SK-N-SH (cell line): Measurements from ENCODE around the gene HSPBP1. TPM values are rescaled to one million over a fixed set of nuclear protein-coding genes. Genes with fewer than 3 reads are reported as not detected.

Source experiments
- CTCF ChIA-PET: fragments of 300-600, 350-600 bp; formaldehyde crosslinking; extraction: SDS; loops from one replicate; lab custom pipeline; 2021; lab: Yijun Ruan, JAX
- POLR2A ChIA-PET: fragments of 350-600 bp; sonication (Branson Sonifier 250); formaldehyde crosslinking; extraction: SDS; loops from one replicate; lab custom pipeline; 2020; ENCODE audit warnings: antibody characterized with exemption, inconsistent platforms; lab: Yijun Ruan, JAX
- DNase-seq: peaks from one replicate; pipeline ENCODE4 v3.0.0; 2012
- H2AFZ ChIP-seq: fragments of 200-600 bp; sonication (generic); 2 replicates; pipeline ENCODE4 v1.8.1; 2016; ENCODE audit warnings: antibody characterized with exemption, mild to moderate bottlenecking, low read depth
- H3F3A ChIP-seq: fragments of 200-600 bp; sonication (generic); replicated peaks from 2 replicates; pipeline ENCODE3; 2016; ENCODE audit warnings: antibody characterized with exemption, mild to moderate bottlenecking; ENCODE audit not compliant: insufficient read depth
- H3K27ac ChIP-seq, 2 experiments: fragments of 200-500 bp in 1 of 2; fragments of 200-600 bp in 1 of 2; sonication (Bioruptor generic) in 1 of 2; sonication (generic), shearing (Covaris generic) in 1 of 2; 2 replicates each; pipeline versions ENCODE4 v1.5.1 to v1.6.1; 2014 to 2016; ENCODE audit warnings: low read depth in 2 of 2, inconsistent platforms in 1 of 2, low read length in 1 of 2, mild to moderate bottlenecking in 1 of 2, mixed read lengths in 1 of 2
- H3K27me3 ChIP-seq: fragments of 200-600 bp; sonication (generic), shearing (Covaris generic); 2 replicates; pipeline ENCODE4 v1.6.1; 2016; ENCODE audit warnings: mixed run types; ENCODE audit not compliant: insufficient read depth
- H3K36me3 ChIP-seq, 2 experiments: fragments of 200-500 bp in 1 of 2; fragments of 200-600 bp in 1 of 2; sonication (Bioruptor generic) in 1 of 2; sonication (generic) in 1 of 2; replicated peaks in 1 of 2; 2 replicates each; pipeline versions ENCODE3 to v1.5.1; 2014 to 2016; ENCODE audit warnings: low read length in 1 of 2, mild to moderate bottlenecking in 1 of 2; ENCODE audit not compliant: insufficient read depth in 2 of 2, control insufficient read depth in 1 of 2
- H3K4me1 ChIP-seq, 2 experiments: fragments of 200-500 bp in 1 of 2; fragments of 200-600 bp in 1 of 2; sonication (Bioruptor generic) in 1 of 2; sonication (generic), shearing (Covaris generic) in 1 of 2; 2 replicates each; pipeline versions ENCODE4 v1.5.1 to v1.6.1; 2014 to 2016; ENCODE audit warnings: low read depth in 1 of 2, low read length in 1 of 2, mixed run types in 1 of 2; ENCODE audit not compliant: insufficient read depth in 2 of 2, control insufficient read depth in 1 of 2
- H3K4me2 ChIP-seq: fragments of 200-600 bp; sonication (generic), shearing (Covaris generic); 2 replicates; pipeline ENCODE4 v1.6.1; 2017; ENCODE audit warnings: mixed run types
- H3K4me3 ChIP-seq, 2 experiments: fragments of 200-500 bp in 1 of 2; fragments of 200-600 bp in 1 of 2; sonication (Bioruptor generic) in 1 of 2; sonication (generic), shearing (Covaris generic) in 1 of 2; 2 replicates each; pipeline versions ENCODE4 v1.5.1 to v1.8.1; 2014 to 2016; ENCODE audit warnings: low read depth in 2 of 2, inconsistent platforms in 1 of 2, low read length in 1 of 2, mild to moderate bottlenecking in 1 of 2, mixed read lengths in 1 of 2, moderate library complexity in 1 of 2
- H3K79me2 ChIP-seq: fragments of 200-600 bp; sonication (generic); 2 replicates; pipeline ENCODE4 v1.8.1; 2017; ENCODE audit warnings: mild to moderate bottlenecking; ENCODE audit not compliant: insufficient read depth
- H3K9ac ChIP-seq: fragments of 200-600 bp; sonication (generic); 2 replicates; pipeline ENCODE4 v1.6.1; 2017; ENCODE audit warnings: mixed run types
- H3K9me2 ChIP-seq: fragments of 200-600 bp; sonication (generic); 2 replicates; pipeline ENCODE4 v1.6.1; 2017; ENCODE audit warnings: mixed run types
- H3K9me3 ChIP-seq: fragments of 200-600 bp; sonication (generic); 2 replicates; pipeline ENCODE4 v1.6.1; 2017; ENCODE audit warnings: mixed run types, mild to moderate bottlenecking, moderate library complexity
- H4K20me1 ChIP-seq: fragments of 200-600 bp; sonication (generic); 2 replicates; pipeline ENCODE4 v1.6.1; 2017; ENCODE audit warnings: mild to moderate bottlenecking, mixed run types; ENCODE audit not compliant: insufficient read depth
- ELF1 ChIP-seq: IDR thresholded peaks from 2 replicates; pipeline ENCODE4 v1.4.0; 2012
- EP300 ChIP-seq, 2 experiments: IDR thresholded peaks; 2 replicates each; pipeline versions ENCODE4 v1.4.0 to v1.6.1; 2012; ENCODE audit warnings: borderline replicate concordance in 1 of 2, low read depth in 1 of 2, low read length in 1 of 2
- EZH2phosphoT487 ChIP-seq: fragments of 200-600 bp; sonication (generic); IDR thresholded peaks from 2 replicates; pipeline ENCODE4 v1.6.1; 2017; ENCODE audit warnings: low read depth, mixed run types, mild to moderate bottlenecking, antibody characterized with exemption, moderate library complexity, borderline replicate concordance
- FOXJ3 ChIP-seq: sonication (generic); formaldehyde crosslinking; IDR thresholded peaks from 2 replicates; pipeline ENCODE4 v1.5.1; 2020; ENCODE audit warnings: mild to moderate bottlenecking, missing genetic modification reagents
- FOXM1 ChIP-seq: IDR thresholded peaks from 2 replicates; pipeline ENCODE4 v1.4.0; 2012; ENCODE audit warnings: low read depth, mild to moderate bottlenecking
- GABPA ChIP-seq: IDR thresholded peaks from 2 replicates; pipeline ENCODE4 v1.4.0; 2012; ENCODE audit warnings: low read depth, mild to moderate bottlenecking
- GATA2 ChIP-seq: sonication (generic); formaldehyde crosslinking; IDR thresholded peaks from 2 replicates; pipeline ENCODE4 v1.5.0; 2020; ENCODE audit warnings: mild to moderate bottlenecking, missing genetic modification reagents
- MEF2A ChIP-seq: IDR thresholded peaks from 2 replicates; pipeline ENCODE4 v1.4.0; 2012; ENCODE audit warnings: low read depth, borderline replicate concordance
- NRF1 ChIP-seq: IDR thresholded peaks from 2 replicates; pipeline ENCODE4 v1.6.1; 2012; ENCODE audit warnings: low read depth, mild to moderate bottlenecking, low read length
- RXRA ChIP-seq: IDR thresholded peaks from 2 replicates; pipeline ENCODE4 v1.4.0; 2012; ENCODE audit warnings: low read depth, mild to moderate bottlenecking, borderline replicate concordance
- SMC3 ChIP-seq: IDR thresholded peaks from 2 replicates; pipeline ENCODE4 v1.6.1; 2012; ENCODE audit warnings: low read depth, low read length, improper control_type of control experiment
- ZBTB33 ChIP-seq: IDR thresholded peaks from 2 replicates; pipeline ENCODE4 v1.4.0; 2012; ENCODE audit warnings: low read depth, borderline replicate concordance
- WGBS: methylation state at CpG from one replicate; pipeline ENCODE4 v1.1.6; 2017; ENCODE audit warnings: low lambda C conversion rate; 5-methylcytosine and 5-hydroxymethylcytosine counted together
- polyA plus RNA-seq, 3 experiments: library from polyadenylated mRNA; depleted of rRNA; stranded (reverse); fragments of >200 nt; gene quantifications; 2 replicates each; pipeline ENCODE4 v1.2.3, GENCODE V29; 2012
- TF ChIP-seq, protein P1 (sequence below): fragments of 150-350 bp; IDR thresholded peaks from 2 replicates; pipeline ENCODE4 v1.6.1; 2017; ENCODE audit warnings: antibody characterized with exemption, low read length, low read depth, borderline replicate concordance

HSPBP1 gene
- polyA plus RNA-seq, 1 of the 3 experiments (the other 2 are of a cell fraction), result 55.4 TPM

DNA sequence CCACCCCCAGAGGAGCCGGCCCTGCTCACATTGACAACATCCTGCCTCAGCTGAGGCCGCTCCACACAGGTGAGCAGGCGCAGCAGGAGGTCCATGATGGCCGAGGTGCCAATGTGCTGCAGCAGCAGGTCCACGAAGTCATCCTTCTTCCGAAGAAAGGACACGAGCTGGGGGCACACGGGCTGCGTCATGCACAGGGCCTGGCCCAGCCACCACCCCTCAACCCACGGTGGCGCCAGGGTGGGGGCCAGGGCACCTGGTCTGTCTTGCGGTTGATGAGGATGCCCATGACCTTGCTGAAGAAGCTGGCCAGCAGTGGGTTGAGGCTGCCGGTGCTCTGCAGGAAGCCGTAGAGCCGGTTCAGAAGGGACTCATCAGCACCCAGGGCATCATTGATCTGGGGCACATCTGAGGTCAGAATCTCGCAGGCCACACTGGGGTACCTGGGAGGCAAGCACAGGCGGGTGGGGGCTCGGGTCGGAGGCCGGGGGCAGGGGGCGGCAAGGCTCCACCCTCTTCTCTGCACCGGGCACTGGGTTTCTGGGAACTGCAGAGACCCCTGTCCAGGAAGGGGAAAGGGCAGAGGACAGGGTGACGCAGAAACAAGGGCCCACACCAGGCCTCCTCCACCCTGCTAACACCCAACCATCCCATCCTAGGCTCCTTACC is 34.5 kb downstream of the HSPBP1 start:
- DNase-seq, result no peak
- Histone ChIP-seq H3K36me3 (peaks cover 7 to 35% of the 10 kb centered on the region in 2 experiments), H3K9ac (no peak overlapping the region), H3K4me2 (no peak overlapping the region), H3K27me3 (no peaks in the 10 kb centered on the region), H3K4me3 (no peak overlapping the region), H3K9me2 (no peaks in the 10 kb centered on the region), H3K27ac (no peak overlapping the region), H3K9me3 (no peaks in the 10 kb centered on the region), H3F3A (no peaks in the 10 kb centered on the region), H3K79me2 (peaks cover 34% of the 10 kb centered on the region), H2AFZ (no peak overlapping the region), H4K20me1 (peaks cover 40% of the 10 kb centered on the region), H3K4me1 (peaks cover 0 to 23% of the 10 kb centered on the region in 2 experiments; a peak in 1 of 4 replicates)
- 95% methylated on average over 14 of the region's 23 CpGs for WGBS
- ChIA-PET POLR2A (no interaction called here), CTCF (interaction anchor here (1.8 kb wide), 1 partner anchor 10 kb away, joined by 6 read pairs; no protein-coding TSS in a partner anchor)
- TF ChIP-seq ZBTB33, result no peak

DNA sequence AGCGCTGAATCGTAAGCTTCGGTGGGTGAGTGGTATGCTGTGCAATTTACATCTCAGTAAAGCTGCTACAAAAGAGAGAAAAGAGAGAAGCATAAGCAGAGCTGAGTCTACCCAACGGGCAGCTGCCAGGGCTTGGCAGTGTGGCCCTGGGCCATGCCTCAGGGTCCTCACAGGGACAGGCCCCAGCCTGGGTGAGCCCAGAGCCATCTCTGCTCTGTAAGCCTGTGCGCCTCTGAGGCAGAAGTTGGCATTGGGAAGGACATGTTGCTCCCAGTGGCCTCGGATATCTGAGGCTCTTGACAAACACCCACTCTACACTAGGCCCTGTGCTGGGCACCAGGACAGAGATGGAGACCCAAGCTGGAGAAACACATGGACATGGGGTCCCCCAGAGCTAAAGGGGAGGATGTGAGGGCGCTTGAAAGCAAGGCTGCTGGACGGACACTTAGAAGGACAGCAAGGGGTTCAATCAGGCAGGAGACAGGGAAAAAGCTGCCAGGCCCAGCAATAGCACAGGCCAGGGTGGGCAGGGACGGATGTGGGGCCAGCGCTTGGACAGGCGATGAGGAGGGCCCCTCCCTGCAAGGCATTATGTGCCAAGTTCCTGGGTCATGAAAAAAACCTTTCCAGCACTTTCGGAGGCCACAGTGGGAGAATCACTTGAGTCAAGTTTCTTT is 35.8 kb downstream of the HSPBP1 start:
- WGBS, result 89% methylated on average over 10 of the region's 12 CpGs
- H3K79me2 ChIP-seq, result peaks cover 21% of the 10 kb centered on the region
- H3K4me2 ChIP-seq, result no peak overlapping the region
- H3K27ac ChIP-seq, result no peak overlapping the region
- DNase-seq, result no peak
- H3F3A ChIP-seq, result no peaks in the 10 kb centered on the region
- ChIA-PET CTCF (interaction anchor here (0.7 to 1.8 kb wide), 2 partner anchors 9 to 11 kb away, joined by 3 to 6 read pairs; no protein-coding TSS in a partner anchor), POLR2A (no interaction called here)
- H3K9me3 ChIP-seq, result no peaks in the 10 kb centered on the region
- H3K4me3 ChIP-seq, result no peak overlapping the region
- peaks cover 0 to 22% of the 10 kb centered on the region in 2 experiments; a peak in 1 of 4 replicates for H3K4me1 ChIP-seq
- peaks cover 11 to 47% of the 10 kb centered on the region in 2 experiments for H3K36me3 ChIP-seq
- H4K20me1 ChIP-seq, result peaks cover 28% of the 10 kb centered on the region
- H2AFZ ChIP-seq, result no peak overlapping the region
- no peak for TF ChIP-seq FOXJ3 (CRISPR knock-in tag)
- TF ChIP-seq ELF1, result no peak
- TF ChIP-seq GATA2 (CRISPR knock-in tag), result no peak
- H3K27me3 ChIP-seq, result no peaks in the 10 kb centered on the region
- no peaks in the 10 kb centered on the region for H3K9me2 ChIP-seq
- no peak overlapping the region for H3K9ac ChIP-seq

- H3K27ac ChIP-seq, result no peak overlapping the region
- WGBS, result 77% methylated on average over 7 of the region's 7 CpGs
- ChIA-PET CTCF (interaction anchor here (1.7 kb wide), 1 partner anchor 12 kb away, joined by 6 read pairs; no protein-coding TSS in a partner anchor), POLR2A (no interaction called here)
- no peaks in the 10 kb centered on the region for H3K9me2 ChIP-seq
- H3K9me3 ChIP-seq, result no peaks in the 10 kb centered on the region
- no peak overlapping the region for H3K4me3 ChIP-seq
- no peak for TF ChIP-seq MEF2A
- no peak for TF ChIP-seq GABPA
- TF ChIP-seq, protein P1, sequence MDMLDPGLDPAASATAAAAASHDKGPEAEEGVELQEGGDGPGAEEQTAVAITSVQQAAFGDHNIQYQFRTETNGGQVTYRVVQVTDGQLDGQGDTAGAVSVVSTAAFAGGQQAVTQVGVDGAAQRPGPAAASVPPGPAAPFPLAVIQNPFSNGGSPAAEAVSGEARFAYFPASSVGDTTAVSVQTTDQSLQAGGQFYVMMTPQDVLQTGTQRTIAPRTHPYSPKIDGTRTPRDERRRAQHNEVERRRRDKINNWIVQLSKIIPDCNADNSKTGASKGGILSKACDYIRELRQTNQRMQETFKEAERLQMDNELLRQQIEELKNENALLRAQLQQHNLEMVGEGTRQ, result no peak
- no peak for TF ChIP-seq EP300 (IDR thresholded peaks at IDR 0.05; ENCODE audit: borderline replicate concordance in 1 of 2, low read depth in 1 of 2, low read length in 1 of 2)
- no peak for TF ChIP-seq SMC3
- TF ChIP-seq RXRA, result no peak
- no peak for TF ChIP-seq NRF1
- TF ChIP-seq EZH2phosphoT487, result no peak
- no peak for TF ChIP-seq FOXM1
- H3F3A ChIP-seq, result no peaks in the 10 kb centered on the region
- H2AFZ ChIP-seq, result no peak overlapping the region
- no peak for DNase-seq
- peaks cover 0 to 6% of the 10 kb centered on the region in 2 experiments; a peak in 1 of 4 replicates for H3K4me1 ChIP-seq
- H4K20me1 ChIP-seq, result peaks cover 11% of the 10 kb centered on the region
- no peaks in the 10 kb centered on the region for H3K27me3 ChIP-seq
- peaks cover 16 to 59% of the 10 kb centered on the region in 2 experiments for H3K36me3 ChIP-seq
- H3K4me2 ChIP-seq, result no peak overlapping the region
- peaks cover 5% of the 10 kb centered on the region; the same call in 1 of the 2 replicates for H3K79me2 ChIP-seq
- no peak overlapping the region for H3K9ac ChIP-seq
Observed at GRCh38 chr19:55242517-55242916, 37.4 kb downstream of the HSPBP1 start.
